Measurements from ENCODE around the gene IQGAP1.

The IQGAP1 gene

GRCh38 chr15:90379263-90379662, 8.8 kb upstream of the IQGAP1 start:
- Histone ChIP-seq H3K36me3 (ENCODE audit: control insufficient read depth, insufficient read depth, low read length) (no peaks in the 10 kb centered on the region), H3K27me3 (replicated peaks; ENCODE audit: control insufficient read depth, insufficient read depth, low read length) (no peaks in the 10 kb centered on the region), H3K4me3 (replicated peaks; ENCODE audit: low read depth, low read length) (no peak overlapping the region)
- DNase-seq (ENCODE audit: extremely low read depth, insufficient read length): no peak
- no peak for TF ChIP-seq CTCF (IDR thresholded peaks at IDR 0.05; ENCODE audit: insufficient read depth, low read length, poor library complexity, severe bottlenecking)

- H3K4me3 ChIP-seq (replicated peaks; ENCODE audit: low read depth, low read length): no peak overlapping the region
- TF ChIP-seq CTCF (IDR thresholded peaks at IDR 0.05; ENCODE audit: insufficient read depth, low read length, poor library complexity, severe bottlenecking): no peak
- no peaks in the 10 kb centered on the region for H3K36me3 ChIP-seq (ENCODE audit: control insufficient read depth, insufficient read depth, low read length)
- no peaks in the 10 kb centered on the region for H3K27me3 ChIP-seq (replicated peaks; ENCODE audit: control insufficient read depth, insufficient read depth, low read length)
- no peak for DNase-seq (ENCODE audit: extremely low read depth, insufficient read length)
Observed at GRCh38 chr15:90381515-90381914, 6.5 kb upstream of the IQGAP1 start.

- H3K27me3 ChIP-seq (replicated peaks; ENCODE audit: control insufficient read depth, insufficient read depth, low read length): no peaks in the 10 kb centered on the region
- TF ChIP-seq CTCF (IDR thresholded peaks at IDR 0.05; ENCODE audit: insufficient read depth, low read length, poor library complexity, severe bottlenecking): no peak
- H3K36me3 ChIP-seq (ENCODE audit: control insufficient read depth, insufficient read depth, low read length): no peaks in the 10 kb centered on the region
- DNase-seq (ENCODE audit: extremely low read depth, insufficient read length): no peak
- no peak overlapping the region for H3K4me3 ChIP-seq (replicated peaks; ENCODE audit: low read depth, low read length)
Observed at GRCh38 chr15:90382320-90382719, 5.7 kb upstream of the IQGAP1 start.

- H3K4me3 ChIP-seq (replicated peaks; ENCODE audit: low read depth, low read length): no peak overlapping the region
- DNase-seq (ENCODE audit: extremely low read depth, insufficient read length): no peak
- no peaks in the 10 kb centered on the region for H3K36me3 ChIP-seq (ENCODE audit: control insufficient read depth, insufficient read depth, low read length)
- no peak for TF ChIP-seq CTCF (IDR thresholded peaks at IDR 0.05; ENCODE audit: insufficient read depth, low read length, poor library complexity, severe bottlenecking)
- H3K27me3 ChIP-seq (replicated peaks; ENCODE audit: control insufficient read depth, insufficient read depth, low read length): no peaks in the 10 kb centered on the region
Observed at GRCh38 chr15:90386221-90386620, 1.8 kb upstream of the IQGAP1 start.

GRCh38 chr15:90388462-90389380, 679 bp downstream of the IQGAP1 start:
- Histone ChIP-seq H3K4me3 (replicated peaks; ENCODE audit: low read depth, low read length) (peak overlapping the region; percentile 96), H3K36me3 (ENCODE audit: control insufficient read depth, insufficient read depth, low read length) (peaks cover 3% of the 10 kb centered on the region), H3K27me3 (replicated peaks; ENCODE audit: control insufficient read depth, insufficient read depth, low read length) (no peaks in the 10 kb centered on the region)
- DNase-seq (ENCODE audit: extremely low read depth, insufficient read length): peak; percentile 76
- peak; percentile 11 for TF ChIP-seq CTCF (IDR thresholded peaks at IDR 0.05; ENCODE audit: insufficient read depth, low read length, poor library complexity, severe bottlenecking)
